GM19328 (cell line): ENCODE results near the gene TXNL4A.
"Not testable (repeated sequence)": the region's sequence is repeated elsewhere in the genome, so short reads cannot be mapped to it uniquely, and the experiment has no call there.

Source experiments
- ATAC-seq: cut with Tn5 transposase; IDR thresholded peaks from one replicate; pipeline ENCODE4 v1.9.1; 2021; ENCODE audit warnings: mild to moderate bottlenecking, moderate library complexity; ENCODE audit not compliant: unreplicated experiment

Gene TXNL4A

GRCh38 chr18:79988451-79989194 lies at the start of gene TXNL4A:
TSS of gene TXNL4A (minus strand) at chr18:79988563. CDS start at chr18:79988392, 171 bp downstream.
- ATAC-seq, result peak; percentile 97

- no peak for ATAC-seq
Measured at GRCh38 chr18:80037300-80037699, 48.9 kb upstream of the TXNL4A start.

GRCh38 chr18:80035997-80036396 lies 47.6 kb upstream of the TXNL4A start:
- no peak for ATAC-seq

GRCh38 chr18:80034852-80035406 lies 46.6 kb upstream of the TXNL4A start:
- no peak for ATAC-seq

- peak; percentile 70 for ATAC-seq
Measured at GRCh38 chr18:80034068-80034851, 45.9 kb upstream of the TXNL4A start, which contains the start of gene RBFA. TSS of gene RBFA (plus strand) at chr18:80034434. CDS start at chr18:80034496, 62 bp downstream.

GRCh38 chr18:80033181-80034067 lies 45.1 kb upstream of the TXNL4A start:
- no peak for ATAC-seq

- no peak for ATAC-seq
Measured at GRCh38 chr18:80029690-80030089, 41.3 kb upstream of the TXNL4A start.

GRCh38 chr18:80027719-80028118 lies 39.4 kb upstream of the TXNL4A start:
- not testable (repeated sequence) for ATAC-seq

GRCh38 chr18:80026363-80026762 lies 38.0 kb upstream of the TXNL4A start:
- ATAC-seq, result no peak

GRCh38 chr18:80023173-80023572 lies 34.8 kb upstream of the TXNL4A start:
- ATAC-seq, result no peak

GRCh38 chr18:80022613-80023012 lies 34.2 kb upstream of the TXNL4A start:
- no peak for ATAC-seq

GRCh38 chr18:80012714-80013113 lies 24.4 kb upstream of the TXNL4A start:
- no peak for ATAC-seq

GRCh38 chr18:80011496-80012137 lies 23.3 kb upstream of the TXNL4A start:
- ATAC-seq, result not testable (repeated sequence)

GRCh38 chr18:80010551-80010906 lies 22.2 kb upstream of the TXNL4A start:
- no peak for ATAC-seq

- ATAC-seq, result no peak
Measured at GRCh38 chr18:80009661-80010550, 21.5 kb upstream of the TXNL4A start.

GRCh38 chr18:80006724-80007123 lies 18.4 kb upstream of the TXNL4A start:
- no peak for ATAC-seq

GRCh38 chr18:80004600-80005342 lies 16.4 kb upstream of the TXNL4A start:
- no peak for ATAC-seq

- no peak for ATAC-seq
Measured at GRCh38 chr18:80002468-80002867, 14.1 kb upstream of the TXNL4A start.

- no peak for ATAC-seq
Measured at GRCh38 chr18:80000877-80001276, 12.5 kb upstream of the TXNL4A start.
